ENCODE data around the gene NUDT1. TPM values are rescaled to one million over a fixed set of nuclear protein-coding genes. Genes with fewer than 3 reads are reported as not detected.

The NUDT1 gene
- total RNA-seq, 5 donors from 2014 or later (not counting 1 experiment from before 2014, with no cell fraction given), result 12.0 to 29.7 (median 21.4) TPM

- CTCF ChIA-PET, result no interaction called here
- Mint-ChIP-seq H3K36me3 (peaks cover 5% of the 10 kb centered on the region), H3K4me1 (peaks cover 0 to 4% (median 0%) of the 10 kb centered on the region in 3 donors), H3K9me3 (no peaks in the 10 kb centered on the region), H3K4me3 (no peak overlapping the region), H3K27ac (no peak overlapping the region), H3K27me3 (no peaks in the 10 kb centered on the region)
- Histone ChIP-seq H3K27me3 (replicated peaks in 1 of 2; ENCODE audit: control insufficient read depth in 2 of 2, extremely low read depth in 1 of 2, insufficient read depth in 2 of 2, low read length in 1 of 2) (no peaks in the 10 kb centered on the region), H3K4me3 (ENCODE audit: control insufficient read depth in 1 of 2, extremely low read depth in 1 of 2, low read length in 1 of 2) (no peak overlapping the region), H3K4me1 (ENCODE audit: control insufficient read depth in 1 of 2, extremely low read depth in 1 of 2, insufficient read depth in 2 of 2, low read length in 2 of 2) (no peaks in the 10 kb centered on the region), H3K36me3 (ENCODE audit: control insufficient read depth in 2 of 2, extremely low read depth in 1 of 2, insufficient read depth in 1 of 2, low read length in 1 of 2) (no peaks in the 10 kb centered on the region), H3K27ac (ENCODE audit: low read length) (no peak overlapping the region), H3K9me3 (no peaks in the 10 kb centered on the region)
- POLR2A ChIA-PET, result interaction anchor here in 1 of 2 donors (0.7 kb wide), 1 partner anchor 18 kb away, joined by 6 read pairs; no protein-coding TSS in a partner anchor
- DNase-seq, result no peak
- 97% methylated on average over 12 of the region's 14 CpGs for WGBS (ENCODE audit: insufficient coverage)
- no peak for ATAC-seq (replicated peaks in 1 of 4)
These were observed 40.2 kb downstream of the NUDT1 start for GRCh38 chr7:2282185-2282751.

GRCh38 chr7:2283074-2283473, 41.0 kb downstream of the NUDT1 start:
- Histone ChIP-seq H3K4me3 (ENCODE audit: control insufficient read depth in 1 of 2, extremely low read depth in 1 of 2, low read length in 1 of 2) (no peak overlapping the region), H3K36me3 (ENCODE audit: control insufficient read depth in 2 of 2, extremely low read depth in 1 of 2, insufficient read depth in 1 of 2, low read length in 1 of 2) (no peaks in the 10 kb centered on the region), H3K27ac (ENCODE audit: low read length) (no peak overlapping the region), H3K4me1 (ENCODE audit: control insufficient read depth in 1 of 2, extremely low read depth in 1 of 2, insufficient read depth in 2 of 2, low read length in 2 of 2) (no peaks in the 10 kb centered on the region), H3K9me3 (no peaks in the 10 kb centered on the region), H3K27me3 (replicated peaks in 1 of 2; ENCODE audit: control insufficient read depth in 2 of 2, extremely low read depth in 1 of 2, insufficient read depth in 2 of 2, low read length in 1 of 2) (no peaks in the 10 kb centered on the region)
- ATAC-seq (replicated peaks in 1 of 4) (no peak), DNase-seq (no peak)
- CTCF ChIA-PET, result no interaction called here
- WGBS (ENCODE audit: insufficient coverage), result 94% methylated on average over 16 of the region's 20 CpGs
- H3K27ac Mint-ChIP-seq, result no peak overlapping the region
- H3K36me3 Mint-ChIP-seq, result no peaks in the 10 kb centered on the region
- peaks cover 0 to 4% (median 0%) of the 10 kb centered on the region in 3 donors for H3K4me1 Mint-ChIP-seq
- no peaks in the 10 kb centered on the region for H3K27me3 Mint-ChIP-seq
- H3K4me3 Mint-ChIP-seq, result no peak overlapping the region
- no peaks in the 10 kb centered on the region for H3K9me3 Mint-ChIP-seq
- POLR2A ChIA-PET, result interaction anchor here in 1 of 2 donors (0.7 kb wide), 1 partner anchor 19 kb away, joined by 6 read pairs; no protein-coding TSS in a partner anchor

- no peaks in the 10 kb centered on the region for H3K27me3 Mint-ChIP-seq
- peaks cover 7% of the 10 kb centered on the region for H3K36me3 Mint-ChIP-seq
- ChIA-PET CTCF (no interaction called here), POLR2A (no interaction called here)
- H3K4me3 Mint-ChIP-seq, result no peak overlapping the region
- WGBS (ENCODE audit: insufficient coverage), result 90% methylated on average over 2 of the region's 8 CpGs
- ATAC-seq (replicated peaks in 1 of 4), result no peak
- H3K4me1 ChIP-seq (ENCODE audit: control insufficient read depth in 1 of 2, extremely low read depth in 1 of 2, insufficient read depth in 2 of 2, low read length in 2 of 2), result no peaks in the 10 kb centered on the region
- DNase-seq, result no peak
- no peak overlapping the region for H3K4me3 ChIP-seq (ENCODE audit: control insufficient read depth in 1 of 2, extremely low read depth in 1 of 2, low read length in 1 of 2)
- H3K27me3 ChIP-seq (replicated peaks in 1 of 2; ENCODE audit: control insufficient read depth in 2 of 2, extremely low read depth in 1 of 2, insufficient read depth in 2 of 2, low read length in 1 of 2), result no peaks in the 10 kb centered on the region
- H3K27ac Mint-ChIP-seq, result no peak overlapping the region
- H3K9me3 ChIP-seq, result no peaks in the 10 kb centered on the region
- H3K4me1 Mint-ChIP-seq, result peaks cover 0 to 5% (median 0%) of the 10 kb centered on the region in 3 donors
- no peak overlapping the region for H3K27ac ChIP-seq (ENCODE audit: low read length)
- H3K9me3 Mint-ChIP-seq, result no peaks in the 10 kb centered on the region
- no peaks in the 10 kb centered on the region for H3K36me3 ChIP-seq (ENCODE audit: control insufficient read depth in 2 of 2, extremely low read depth in 1 of 2, insufficient read depth in 1 of 2, low read length in 1 of 2)
These were observed 45.7 kb downstream of the NUDT1 start for GRCh38 chr7:2287745-2288144.

GRCh38 chr7:2288503-2288902, 46.5 kb downstream of the NUDT1 start:
- CTCF ChIA-PET, result interaction anchor here in 1 of 2 donors (0.7 kb wide), 1 partner anchor 38 kb away, joined by 5 read pairs; no protein-coding TSS in a partner anchor
- 72% methylated on average over 3 of the region's 8 CpGs for WGBS (ENCODE audit: insufficient coverage)
- no peak overlapping the region for H3K4me3 ChIP-seq (ENCODE audit: control insufficient read depth in 1 of 2, extremely low read depth in 1 of 2, low read length in 1 of 2)

GRCh38 chr7:2289111-2289586, 47.1 kb downstream of the NUDT1 start:
- Mint-ChIP-seq H3K4me1 (peaks cover 0 to 5% (median 0%) of the 10 kb centered on the region in 3 donors), H3K36me3 (peaks cover 7% of the 10 kb centered on the region), H3K4me3 (no peak overlapping the region), H3K27me3 (no peaks in the 10 kb centered on the region), H3K9me3 (no peaks in the 10 kb centered on the region), H3K27ac (no peak overlapping the region)
- Histone ChIP-seq H3K9me3 (no peaks in the 10 kb centered on the region), H3K4me1 (ENCODE audit: control insufficient read depth in 1 of 2, extremely low read depth in 1 of 2, insufficient read depth in 2 of 2, low read length in 2 of 2) (no peaks in the 10 kb centered on the region), H3K27me3 (replicated peaks in 1 of 2; ENCODE audit: control insufficient read depth in 2 of 2, extremely low read depth in 1 of 2, insufficient read depth in 2 of 2, low read length in 1 of 2) (no peaks in the 10 kb centered on the region), H3K36me3 (ENCODE audit: control insufficient read depth in 2 of 2, extremely low read depth in 1 of 2, insufficient read depth in 1 of 2, low read length in 1 of 2) (no peaks in the 10 kb centered on the region), H3K27ac (ENCODE audit: low read length) (no peak overlapping the region), H3K4me3 (ENCODE audit: control insufficient read depth in 1 of 2, extremely low read depth in 1 of 2, low read length in 1 of 2) (no peak overlapping the region)
- CTCF ChIA-PET, result no interaction called here
- POLR2A ChIA-PET, result no interaction called here
- no peak for ATAC-seq (replicated peaks in 1 of 4)
- WGBS (ENCODE audit: insufficient coverage), result 84% methylated on average over 15 of the region's 20 CpGs
- no peak for DNase-seq

More at GRCh38 chr7:2288503-2288902, 46.5 kb downstream of the NUDT1 start:
- Histone ChIP-seq H3K4me1 (ENCODE audit: control insufficient read depth in 1 of 2, extremely low read depth in 1 of 2, insufficient read depth in 2 of 2, low read length in 2 of 2) (no peaks in the 10 kb centered on the region), H3K27me3 (replicated peaks in 1 of 2; ENCODE audit: control insufficient read depth in 2 of 2, extremely low read depth in 1 of 2, insufficient read depth in 2 of 2, low read length in 1 of 2) (no peaks in the 10 kb centered on the region), H3K27ac (ENCODE audit: low read length) (no peak overlapping the region), H3K36me3 (ENCODE audit: control insufficient read depth in 2 of 2, extremely low read depth in 1 of 2, insufficient read depth in 1 of 2, low read length in 1 of 2) (no peaks in the 10 kb centered on the region), H3K9me3 (no peaks in the 10 kb centered on the region)
- peaks cover 7% of the 10 kb centered on the region for H3K36me3 Mint-ChIP-seq
- H3K4me1 Mint-ChIP-seq, result peaks cover 0 to 5% (median 0%) of the 10 kb centered on the region in 3 donors
- POLR2A ChIA-PET, result no interaction called here
- H3K27me3 Mint-ChIP-seq, result no peaks in the 10 kb centered on the region
- DNase-seq (peak in 1 of 35 experiments; percentile 6), ATAC-seq (replicated peaks in 1 of 4) (no peak)
- H3K9me3 Mint-ChIP-seq, result no peaks in the 10 kb centered on the region
- no peak overlapping the region for H3K4me3 Mint-ChIP-seq
- no peak overlapping the region for H3K27ac Mint-ChIP-seq

- DNase-seq, result no peak
- H3K27me3 Mint-ChIP-seq, result no peaks in the 10 kb centered on the region
- 93% methylated on average over 13 of the region's 13 CpGs for WGBS (ENCODE audit: insufficient coverage)
- no peak for ATAC-seq (replicated peaks in 1 of 4)
- Histone ChIP-seq H3K27ac (ENCODE audit: low read length) (no peak overlapping the region), H3K27me3 (replicated peaks in 1 of 2; ENCODE audit: control insufficient read depth in 2 of 2, extremely low read depth in 1 of 2, insufficient read depth in 2 of 2, low read length in 1 of 2) (no peaks in the 10 kb centered on the region), H3K9me3 (no peaks in the 10 kb centered on the region), H3K4me3 (ENCODE audit: control insufficient read depth in 1 of 2, extremely low read depth in 1 of 2, low read length in 1 of 2) (no peak overlapping the region), H3K4me1 (ENCODE audit: control insufficient read depth in 1 of 2, extremely low read depth in 1 of 2, insufficient read depth in 2 of 2, low read length in 2 of 2) (no peaks in the 10 kb centered on the region), H3K36me3 (ENCODE audit: control insufficient read depth in 2 of 2, extremely low read depth in 1 of 2, insufficient read depth in 1 of 2, low read length in 1 of 2) (no peaks in the 10 kb centered on the region)
- H3K27ac Mint-ChIP-seq, result no peak overlapping the region
- H3K4me1 Mint-ChIP-seq, result peaks cover 0 to 5% (median 0%) of the 10 kb centered on the region in 3 donors
- H3K4me3 Mint-ChIP-seq, result no peak overlapping the region
- H3K36me3 Mint-ChIP-seq, result peaks cover 7% of the 10 kb centered on the region
- no peaks in the 10 kb centered on the region for H3K9me3 Mint-ChIP-seq
- ChIA-PET POLR2A (no interaction called here), CTCF (no interaction called here)
These were observed 47.6 kb downstream of the NUDT1 start for GRCh38 chr7:2289621-2290020.
